ENCODE results near the gene DMRT1. TPM values are rescaled to one million over a fixed set of nuclear protein-coding genes. Genes with fewer than 3 reads are reported as not detected.

Gene DMRT1
- total and polyA plus RNA-seq, 9 of the 15 experiments (the other 6 are each of a cell fraction or from before 2014, with no cell fraction given) = not detected

- no peak overlapping the region for H3K27ac ChIP-seq (ENCODE audit: extremely low read depth, low read depth, low read length)
- DNase-seq (ENCODE audit: extremely low read depth in 1 of 4, low spot score in 3 of 4) (no peak), ATAC-seq (no peak), FAIRE-seq (no peak)
- ChIA-PET CTCF (ENCODE audit: low intra/inter-chr PET ratio) (no interaction called here), POLR2A (no interaction called here)
- WGBS (ENCODE audit: insufficient coverage, low coverage, missing lambda C conversion rate) = 0% methylated on average over 2 of the region's 2 CpGs
- no peaks in the 10 kb centered on the region for H3K9me1 ChIP-seq (ENCODE audit: control insufficient read depth, insufficient read depth, low read length)
- H4K20me1 ChIP-seq (replicated peaks; ENCODE audit: control insufficient read depth, insufficient read depth, low read length) = no peaks in the 10 kb centered on the region
- H3K9ac ChIP-seq (ENCODE audit: insufficient read depth in 1 of 2, low read depth in 2 of 2, low read length in 2 of 2) = no peak overlapping the region
- no TSS peak for BruUV-seq (replicated peaks)
- no peaks in the 10 kb centered on the region for H3K79me2 ChIP-seq (ENCODE audit: control insufficient read depth, insufficient read depth, low read length)
- intact Hi-C loops (cut with micrococcal nuclease) = no loop called here
- no peaks in the 10 kb centered on the region for H3K9me3 ChIP-seq (replicated peaks; ENCODE audit: control insufficient read depth, insufficient read depth, low read depth, low read length)
- H3K4me2 ChIP-seq (ENCODE audit: insufficient read depth, low read length) = no peak overlapping the region
- H2AFZ ChIP-seq (ENCODE audit: low read depth, low read length) = no peak overlapping the region
- TF ChIP-seq PURB (CRISPR knock-in tag; IDR thresholded peaks at IDR 0.05; ENCODE audit: low read depth) (no peak), FOXP1 (CRISPR knock-in tag; IDR thresholded peaks at IDR 0.05) (no peak), CCNT2 (IDR thresholded peaks at IDR 0.05; ENCODE audit: borderline replicate concordance, extremely low read depth, insufficient read length, low read depth, low read length) (no peak), CBX8 (IDR thresholded peaks at IDR 0.05; ENCODE audit: borderline replicate concordance, extremely low read depth, low read depth, low read length, poor library complexity, severe bottlenecking) (no peak)
- in situ Hi-C loops (cut with MboI) = no loop called here
- no peaks in the 10 kb centered on the region for H3K4me1 ChIP-seq (replicated peaks in 1 of 2; ENCODE audit: control insufficient read depth in 2 of 2, insufficient read depth in 2 of 2, low read length in 2 of 2)
- no peaks in the 10 kb centered on the region for H3K36me3 ChIP-seq (ENCODE audit: control insufficient read depth, insufficient read depth, low read length)
- no peak overlapping the region for H3K4me3 ChIP-seq
- H3K27me3 ChIP-seq (ENCODE audit: control insufficient read depth in 2 of 2, insufficient read depth in 2 of 2, low read length in 2 of 2) = peaks cover 0 to 5% of the 10 kb centered on the region in 2 experiments; a peak in 2 of 5 replicates
These were observed 47.1 kb upstream of the DMRT1 start for GRCh38 chr9:794386-794785.

- FAIRE-seq (no peak), ATAC-seq (no peak), DNase-seq (ENCODE audit: extremely low read depth in 1 of 4, low spot score in 3 of 4) (no peak)
- no TSS peak for BruUV-seq (replicated peaks)
- no peaks in the 10 kb centered on the region for H3K9me1 ChIP-seq (ENCODE audit: control insufficient read depth, insufficient read depth, low read length)
- POLR2A ChIA-PET = no interaction called here
- H3K4me1 ChIP-seq (replicated peaks in 1 of 2; ENCODE audit: control insufficient read depth in 2 of 2, insufficient read depth in 2 of 2, low read length in 2 of 2) = no peaks in the 10 kb centered on the region
- no peaks in the 10 kb centered on the region for H4K20me1 ChIP-seq (replicated peaks; ENCODE audit: control insufficient read depth, insufficient read depth, low read length)
- WGBS (ENCODE audit: insufficient coverage, low coverage, missing lambda C conversion rate) = 14% methylated on average over 2 of the region's 6 CpGs
- H3K9ac ChIP-seq (ENCODE audit: insufficient read depth in 1 of 2, low read depth in 2 of 2, low read length in 2 of 2) = no peak overlapping the region
- intact Hi-C loops (cut with micrococcal nuclease) = no loop called here
- no peaks in the 10 kb centered on the region for H3K79me2 ChIP-seq (ENCODE audit: control insufficient read depth, insufficient read depth, low read length)
- CTCF ChIA-PET (ENCODE audit: low intra/inter-chr PET ratio) = no interaction called here
- H3K4me2 ChIP-seq (ENCODE audit: insufficient read depth, low read length) = no peak overlapping the region
- H3K27ac ChIP-seq (ENCODE audit: extremely low read depth, low read depth, low read length) = no peak overlapping the region
- in situ Hi-C loops (cut with MboI) = no loop called here
- H3K4me3 ChIP-seq = no peak overlapping the region
- no peaks in the 10 kb centered on the region for H3K9me3 ChIP-seq (replicated peaks; ENCODE audit: control insufficient read depth, insufficient read depth, low read depth, low read length)
- peaks cover 0 to 5% of the 10 kb centered on the region in 2 experiments; a peak in 2 of 5 replicates for H3K27me3 ChIP-seq (ENCODE audit: control insufficient read depth in 2 of 2, insufficient read depth in 2 of 2, low read length in 2 of 2)
- H3K36me3 ChIP-seq (ENCODE audit: control insufficient read depth, insufficient read depth, low read length) = no peaks in the 10 kb centered on the region
- no peak overlapping the region for H2AFZ ChIP-seq (ENCODE audit: low read depth, low read length)
- TF ChIP-seq ELF2 (CRISPR knock-in tag; IDR thresholded peaks at IDR 0.05) (no peak), FOXJ2 (tag; IDR thresholded peaks at IDR 0.05) (no peak), PKNOX1 (IDR thresholded peaks at IDR 0.05) (no peak), MITF (IDR thresholded peaks at IDR 0.05) (no peak)
These were observed 45.6 kb upstream of the DMRT1 start for GRCh38 chr9:795869-796268.

All from K562 (cell line).